Right lobe of liver (tissue), 6 donors: ENCODE measurements around the gene NCKAP1. TPM values are rescaled to one million over a fixed set of nuclear protein-coding genes. Genes with fewer than 3 reads are reported as not detected.

Source experiments
- ATAC-seq, 4 donors: fragments of 200-7000 bp; cut with Tn5 transposase; one replicate each; pipeline ENCODE4 v1.9.1; 2020; ENCODE audit warnings: mild to moderate bottlenecking in 4 of 4, moderate library complexity in 4 of 4
- DNase-seq, 3 donors: peaks; one replicate each; pipeline ENCODE4 v3.0.0-alpha.2; 2020
- H3K27ac ChIP-seq, 3 donors: fragments of 200-600 bp; one replicate each; pipeline ENCODE4 v1.8.0; 2022
- H3K27me3 ChIP-seq, 2 donors: fragments of 200-600 bp; one replicate each; pipeline ENCODE4 v1.8.0; 2022
- H3K36me3 ChIP-seq, 4 donors: fragments of 200-600 bp; sonication (generic) in 1 of 4; one replicate each; pipeline versions ENCODE4 v1.5.1 to v1.8.0; 2017 to 2022; ENCODE audit warnings: control low read depth in 1 of 4
- H3K4me1 ChIP-seq, 4 donors: fragments of 200-600 bp; sonication (generic) in 1 of 4; one replicate each; pipeline versions ENCODE4 v1.5.1 to v1.8.0; 2017 to 2022; ENCODE audit warnings: control low read depth in 1 of 4
- H3K4me3 ChIP-seq, 3 donors: fragments of 200-600 bp; one replicate each; pipeline ENCODE4 v1.8.0; 2022
- H3K9me3 ChIP-seq, 4 donors: fragments of 200-600 bp; sonication (generic) in 1 of 4; one replicate each; pipeline versions ENCODE4 v1.5.1 to v1.8.0; 2017 to 2022; ENCODE audit warnings: control low read depth in 1 of 4
- CTCF ChIP-seq, 4 donors: fragments of 200-600 bp in 3 of 4; fragments of 450-650 bp in 1 of 4; IDR thresholded peaks; one replicate each; pipeline versions ENCODE4 v1.5.1 to v1.8.0; 2016 to 2022; ENCODE audit warnings: antibody characterized with exemption in 4 of 4, mild to moderate bottlenecking in 2 of 4
- POLR2A ChIP-seq: fragments of 450-650 bp; IDR thresholded peaks from one replicate; pipeline ENCODE4 v1.6.1; 2017; ENCODE audit warnings: antibody characterized with exemption, mild to moderate bottlenecking
- WGBS: methylation state at CpG from one replicate; pipeline ENCODE4 v1.1.6; 2018; ENCODE audit warnings: low coverage, low lambda C conversion rate; ENCODE audit not compliant: insufficient coverage; ENCODE audit errors: missing lambda C conversion rate; 5-methylcytosine and 5-hydroxymethylcytosine counted together
- intact Hi-C, 2 donors: fragments of 100-400 bp; cut with DNase I; formaldehyde crosslinking; loops; one replicate each; pipeline versions ENCODE4 v1.11.2 to v1.14.1; 2022
- total RNA-seq, 6 experiments: library from RNA; depleted of rRNA in 2 of 6; stranded (reverse); fragments of >200 nt in 2 of 6; fragmentation: NEBNext Ultra II Directional in 3 of 6; extraction: Animal tissue kit (Norgen Biotek cat#: 25700) in 3 of 6; gene quantifications; one replicate each; pipeline versions ENCODE4 v1.1.0 to v1.2.4, GENCODE V29; 2016 to 2023
- donor health status: DM: no; HTN: yes; CAD: no.
- donor health status: DM: no; HTN: no; CAD: no.
- donor health status: DM: no; HTN: no; CAD: no.
- donor health status: DM: no; HTN: yes; CAD: no.
- donor health status: DM: no; HTN: yes; CAD: no.

NCKAP1 gene
- total RNA-seq, 6 experiments from 2014 or later: 31.9 to 50.3 (median 43.3) TPM

- no peak for ATAC-seq
- H3K27me3 ChIP-seq: no peaks in the 10 kb centered on the region
- no peak for DNase-seq
- no peak overlapping the region for H3K4me3 ChIP-seq
- H3K9me3 ChIP-seq: no peaks in the 10 kb centered on the region
- 88% methylated on average over 2 of the region's 2 CpGs for WGBS
- intact Hi-C loops: no loop called here
- H3K4me1 ChIP-seq: no peaks in the 10 kb centered on the region
- TF ChIP-seq POLR2A: no peak
- no peak for TF ChIP-seq CTCF (IDR thresholded peaks at IDR 0.05)
- H3K36me3 ChIP-seq: no peaks in the 10 kb centered on the region
- H3K27ac ChIP-seq: no peak overlapping the region
Observed at GRCh38 chr2:183014005-183014404, 24.3 kb downstream of the NCKAP1 start.

GRCh38 chr2:183011743-183012142 lies 26.5 kb downstream of the NCKAP1 start:
- ATAC-seq (no peak), DNase-seq (no peak)
- no peak overlapping the region for H3K4me3 ChIP-seq
- 85% methylated on average over 2 of the region's 2 CpGs for WGBS
- H3K9me3 ChIP-seq: no peaks in the 10 kb centered on the region
- H3K27ac ChIP-seq: no peak overlapping the region
- no peaks in the 10 kb centered on the region for H3K36me3 ChIP-seq
- H3K27me3 ChIP-seq: no peaks in the 10 kb centered on the region
- H3K4me1 ChIP-seq: no peaks in the 10 kb centered on the region
- intact Hi-C loops: no loop called here
- no peak for TF ChIP-seq POLR2A

GRCh38 chr2:183010112-183010511 lies 28.1 kb downstream of the NCKAP1 start:
- Histone ChIP-seq H3K27me3 (no peaks in the 10 kb centered on the region), H3K4me3 (no peak overlapping the region), H3K36me3 (no peaks in the 10 kb centered on the region), H3K4me1 (no peaks in the 10 kb centered on the region), H3K9me3 (no peaks in the 10 kb centered on the region), H3K27ac (no peak overlapping the region)
- 50% methylated on average over 5 of the region's 5 CpGs for whole genome bisulfite sequencing
- no peak for DNase-seq
- peak in 2 of 4 donors; percentile 19 to 23 for ATAC-seq
- intact Hi-C loops: no loop called here
- TF ChIP-seq POLR2A: no peak
- no peak for TF ChIP-seq CTCF (IDR thresholded peaks at IDR 0.05)

GRCh38 chr2:183009249-183009899 lies 28.9 kb downstream of the NCKAP1 start:
- H3K36me3 ChIP-seq: no peaks in the 10 kb centered on the region
- DNase-seq: no peak
- H3K9me3 ChIP-seq: no peaks in the 10 kb centered on the region
- H3K27me3 ChIP-seq: no peaks in the 10 kb centered on the region
- TF ChIP-seq POLR2A: no peak
- TF ChIP-seq CTCF (IDR thresholded peaks at IDR 0.05): no peak
- H3K4me3 ChIP-seq: no peak overlapping the region
- 97% methylated on average over 3 of the region's 3 CpGs for WGBS
- ATAC-seq: no peak
- H3K4me1 ChIP-seq: no peaks in the 10 kb centered on the region
- no peak overlapping the region for H3K27ac ChIP-seq
- intact Hi-C loops: no loop called here

- DNase-seq (no peak), ATAC-seq (no peak)
- TF ChIP-seq POLR2A (no peak), CTCF (IDR thresholded peaks at IDR 0.05) (no peak)
- H3K4me3 ChIP-seq: no peak overlapping the region
- H3K4me1 ChIP-seq: no peaks in the 10 kb centered on the region
- H3K27me3 ChIP-seq: no peaks in the 10 kb centered on the region
- H3K36me3 ChIP-seq: peaks cover 0 to 18% (median 4%) of the 10 kb centered on the region in 4 donors
- no peaks in the 10 kb centered on the region for H3K9me3 ChIP-seq
- WGBS: 97% methylated on average over 2 of the region's 2 CpGs
- H3K27ac ChIP-seq: no peak overlapping the region
- intact Hi-C loops: no loop called here
Observed at GRCh38 chr2:183001948-183002347, 36.3 kb downstream of the NCKAP1 start.
